HG03571 (cell line): ENCODE results near the gene ZNF385B.
A peak's percentile ranks its signal among the peaks of the same experiment; 100 is the strongest.

Experiments
- ATAC-seq: cut with Tn5 transposase; IDR thresholded peaks from one replicate; pipeline ENCODE4 v1.9.1; 2021; ENCODE audit not compliant: unreplicated experiment

The ZNF385B gene

DNA sequence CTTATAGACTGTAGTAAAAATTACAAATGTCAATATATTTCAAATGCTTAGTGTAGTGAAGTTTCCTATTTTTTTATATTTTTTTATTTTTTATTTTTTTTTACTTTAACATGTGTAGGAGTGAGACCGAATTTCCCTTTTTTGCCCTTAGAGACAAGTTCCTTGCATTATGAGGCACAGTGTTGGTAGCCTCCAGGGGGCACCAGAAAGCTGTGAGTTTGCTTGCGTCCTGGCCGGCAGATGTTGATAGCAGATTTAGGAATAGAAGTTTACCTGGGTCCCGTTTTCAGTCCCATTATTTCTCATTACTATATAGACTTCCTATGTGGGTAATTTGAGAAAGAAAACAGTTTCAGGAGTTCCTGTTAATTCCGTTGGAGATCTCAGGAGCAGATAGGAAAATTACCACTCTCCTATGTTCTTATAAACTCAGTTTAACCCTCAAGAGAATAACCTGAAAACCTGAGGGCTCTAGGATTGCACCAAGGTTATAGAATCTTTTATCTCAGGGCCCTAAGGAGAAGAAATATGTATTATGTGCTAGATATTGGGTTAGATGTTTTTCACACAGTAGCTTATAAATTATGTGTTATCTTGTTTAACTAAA lies 439.3 kb downstream of the ZNF385B start:
- peak; percentile 65 for ATAC-seq

DNA sequence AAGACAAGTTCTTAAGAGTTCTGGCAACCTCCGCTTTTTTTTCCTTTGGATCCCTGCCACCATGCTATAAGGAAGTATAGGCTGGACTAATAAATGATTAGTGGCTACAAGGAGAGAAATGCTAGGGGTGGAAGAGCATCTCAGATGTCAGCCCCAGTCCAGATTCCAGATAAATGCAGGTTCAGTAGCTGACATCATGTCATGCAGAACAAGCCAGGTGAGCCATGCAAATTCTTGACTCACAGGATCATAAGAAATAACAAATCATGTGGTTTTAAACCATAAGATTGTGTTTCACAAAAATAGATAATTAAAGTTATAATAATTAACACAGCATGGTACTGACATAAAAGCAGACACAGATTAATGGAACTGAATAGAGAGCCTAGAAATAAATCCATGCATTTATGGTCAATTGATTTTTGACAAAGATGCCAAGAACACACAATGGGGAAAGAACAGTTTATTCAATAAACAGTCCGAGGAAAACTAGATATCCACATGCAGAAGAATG lies 443.9 kb downstream of the ZNF385B start:
- no peak for ATAC-seq

DNA sequence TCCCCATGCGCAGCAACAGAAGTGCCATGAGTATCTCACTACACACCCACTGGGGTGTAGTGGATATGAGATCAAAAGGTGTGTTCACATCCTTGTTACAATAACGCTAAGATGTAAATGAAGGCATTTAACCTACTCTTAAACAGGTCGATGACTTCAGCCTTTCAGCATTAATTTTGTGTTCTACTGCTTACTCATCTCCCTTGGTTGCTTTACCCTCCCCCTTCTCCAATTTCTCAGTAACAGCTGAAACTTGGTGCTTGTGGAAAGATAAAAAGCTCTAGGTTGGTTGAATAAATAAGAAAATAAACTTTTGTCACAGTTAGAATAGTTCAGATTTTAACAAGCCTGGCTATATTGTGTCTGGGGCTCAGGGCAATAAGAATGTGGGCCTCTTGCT lies 449.3 kb downstream of the ZNF385B start:
- no peak for ATAC-seq

DNA sequence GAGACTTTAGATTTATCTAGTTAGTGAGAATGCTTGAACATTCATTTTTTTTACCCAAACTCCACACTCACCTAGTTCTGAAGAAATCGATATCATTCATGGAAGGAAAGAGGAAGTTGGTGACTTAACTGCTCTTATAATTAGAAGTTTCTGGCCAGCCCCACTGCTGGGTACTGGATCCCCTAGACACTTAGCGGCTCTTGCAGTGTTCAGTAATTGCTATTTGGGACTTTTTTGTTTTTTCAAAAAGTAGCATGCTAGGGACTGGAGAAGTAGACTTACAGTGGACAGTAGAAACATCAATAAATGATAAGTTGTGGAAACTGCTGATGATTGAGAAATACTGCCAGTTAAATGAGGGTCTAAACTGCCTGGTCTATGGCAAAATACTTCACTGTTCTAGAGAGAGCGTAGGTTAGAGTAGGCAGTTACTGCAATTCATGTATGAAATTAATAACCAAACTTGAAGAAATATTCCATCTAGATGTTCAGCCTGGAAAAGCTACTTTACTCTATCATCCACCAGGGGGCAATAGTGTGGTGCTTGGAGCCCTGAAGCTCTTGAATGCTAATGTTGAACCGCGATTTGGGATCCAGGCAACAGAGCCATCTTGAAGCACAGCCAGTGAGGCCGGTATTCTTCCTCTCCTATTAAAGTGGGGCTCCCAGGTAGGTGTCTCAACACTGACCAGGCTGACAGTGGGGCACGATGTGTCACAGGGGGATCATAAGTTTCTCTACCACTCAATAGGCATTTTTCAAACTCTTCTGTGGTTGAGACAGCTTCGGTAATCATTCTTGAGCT lies 450.7 kb downstream of the ZNF385B start:
- ATAC-seq = no peak

DNA sequence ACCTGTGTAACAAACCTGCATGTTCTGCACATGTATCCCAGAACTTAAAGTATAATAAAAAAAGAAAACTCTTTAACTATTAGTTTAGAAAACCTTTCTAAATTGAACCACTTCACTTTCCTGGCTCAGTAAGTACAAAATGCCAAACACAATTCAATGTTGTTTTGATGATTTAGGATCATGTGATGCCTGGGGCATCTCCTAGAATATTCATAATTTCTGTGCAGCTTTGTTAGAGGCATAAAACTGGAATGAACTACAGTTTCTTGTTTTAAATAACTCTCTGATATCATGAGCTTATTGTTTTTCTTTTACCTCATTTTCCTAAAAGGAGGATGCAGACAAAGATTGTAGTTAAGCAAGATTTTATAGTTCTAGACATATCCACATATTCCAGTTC lies 457.8 kb downstream of the ZNF385B start:
- no peak for ATAC-seq

DNA sequence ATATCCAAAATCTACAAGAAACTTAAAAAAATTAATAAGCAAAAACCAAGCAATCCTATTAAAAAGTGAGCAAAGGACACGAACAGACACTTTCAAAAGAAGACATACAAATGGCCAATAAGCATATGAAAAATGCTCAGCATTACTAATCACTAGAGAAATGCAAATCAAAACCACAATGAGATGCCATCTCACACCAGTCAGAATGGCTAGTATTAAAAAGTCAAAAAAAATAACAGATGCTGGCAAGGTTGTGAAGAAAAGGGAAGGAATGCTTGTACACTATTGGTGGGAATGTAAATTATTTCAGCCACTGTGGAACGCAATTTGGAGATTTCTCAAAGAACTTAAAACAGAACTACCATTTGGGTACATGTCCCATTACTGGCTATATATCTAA lies 467.9 kb downstream of the ZNF385B start:
- no peak for ATAC-seq
